GM21423 (cell line): ENCODE measurements around the gene KCNIP3.

Source experiments
- ATAC-seq: cut with Tn5 transposase; IDR thresholded peaks from one replicate; pipeline ENCODE4 v1.9.1; 2021; ENCODE audit warnings: mild to moderate bottlenecking, moderate library complexity; ENCODE audit not compliant: unreplicated experiment

The KCNIP3 gene

DNA sequence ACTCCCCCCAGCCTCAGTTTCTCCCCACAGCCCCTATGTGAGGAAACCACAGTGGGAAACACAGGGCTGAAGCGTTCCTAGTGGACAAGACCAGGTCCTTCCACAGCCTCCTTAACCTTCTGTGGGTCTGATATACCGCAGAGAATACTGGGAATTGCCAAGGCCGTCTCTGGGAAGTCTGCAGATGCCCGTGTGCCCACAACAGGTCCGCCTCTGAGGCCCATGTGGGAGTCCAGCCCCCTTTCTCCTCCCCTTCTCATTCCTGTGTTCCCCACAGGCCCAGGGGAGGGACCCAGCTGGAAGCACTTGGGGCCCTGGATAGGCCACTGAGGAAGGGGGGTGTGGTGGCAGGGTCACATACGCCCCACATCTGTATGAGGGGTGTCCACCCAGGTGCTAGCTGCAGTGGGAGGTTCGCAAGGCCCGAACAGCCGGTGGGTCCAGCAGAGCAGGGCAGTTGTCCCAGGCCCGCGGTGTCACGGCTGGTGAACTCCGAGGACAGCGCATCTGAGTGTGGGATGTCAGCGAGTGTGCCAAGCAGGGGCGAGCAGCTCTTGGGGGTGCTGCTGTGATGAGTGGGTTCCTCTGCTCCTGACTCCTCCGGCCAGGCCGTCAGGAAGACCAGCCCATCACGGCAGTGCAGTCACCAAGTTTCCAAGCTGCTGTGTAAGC lies 2.4 kb upstream of the KCNIP3 start:
- ATAC-seq: no peak

DNA sequence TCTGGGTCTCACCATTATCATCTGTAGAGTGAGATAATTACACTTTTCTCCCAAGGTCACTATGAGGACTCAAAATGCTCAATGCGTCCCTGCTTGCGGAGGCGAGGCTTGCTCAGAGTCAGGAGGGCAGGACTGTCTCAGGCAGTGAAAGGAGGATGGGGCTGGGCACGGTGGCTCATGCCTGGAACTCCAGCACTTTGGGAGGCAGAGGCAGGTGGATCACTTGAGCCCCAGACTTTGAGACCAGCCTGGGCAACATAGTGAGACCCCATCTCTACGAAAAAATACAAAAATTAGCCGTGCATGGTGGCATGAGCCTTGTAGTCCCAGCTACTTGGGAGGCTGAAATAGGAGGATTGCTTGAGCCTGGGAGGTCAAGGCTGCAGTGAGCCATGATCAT lies 1.8 kb upstream of the KCNIP3 start:
- ATAC-seq: no peak

DNA sequence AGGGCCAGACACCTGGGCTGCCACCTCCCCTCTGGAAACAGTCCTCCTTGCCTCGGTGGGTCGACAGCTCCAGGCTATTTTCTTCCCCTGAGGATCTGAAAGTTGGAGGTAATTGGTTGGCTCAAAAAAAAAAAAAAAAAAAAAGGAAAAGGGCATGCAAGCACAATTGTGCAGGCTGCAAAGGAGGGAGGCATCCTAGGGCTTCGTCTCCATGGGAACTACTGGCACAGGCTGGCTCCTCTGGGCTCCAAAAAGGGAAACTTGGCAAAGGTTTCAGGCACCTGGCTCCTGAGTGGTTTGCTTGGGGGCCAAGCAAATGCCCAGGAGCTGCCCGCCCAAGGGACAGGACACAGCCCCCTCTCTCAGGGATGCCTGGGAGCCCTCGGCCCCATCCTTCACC lies 1.1 kb upstream of the KCNIP3 start:
- ATAC-seq: no peak

DNA sequence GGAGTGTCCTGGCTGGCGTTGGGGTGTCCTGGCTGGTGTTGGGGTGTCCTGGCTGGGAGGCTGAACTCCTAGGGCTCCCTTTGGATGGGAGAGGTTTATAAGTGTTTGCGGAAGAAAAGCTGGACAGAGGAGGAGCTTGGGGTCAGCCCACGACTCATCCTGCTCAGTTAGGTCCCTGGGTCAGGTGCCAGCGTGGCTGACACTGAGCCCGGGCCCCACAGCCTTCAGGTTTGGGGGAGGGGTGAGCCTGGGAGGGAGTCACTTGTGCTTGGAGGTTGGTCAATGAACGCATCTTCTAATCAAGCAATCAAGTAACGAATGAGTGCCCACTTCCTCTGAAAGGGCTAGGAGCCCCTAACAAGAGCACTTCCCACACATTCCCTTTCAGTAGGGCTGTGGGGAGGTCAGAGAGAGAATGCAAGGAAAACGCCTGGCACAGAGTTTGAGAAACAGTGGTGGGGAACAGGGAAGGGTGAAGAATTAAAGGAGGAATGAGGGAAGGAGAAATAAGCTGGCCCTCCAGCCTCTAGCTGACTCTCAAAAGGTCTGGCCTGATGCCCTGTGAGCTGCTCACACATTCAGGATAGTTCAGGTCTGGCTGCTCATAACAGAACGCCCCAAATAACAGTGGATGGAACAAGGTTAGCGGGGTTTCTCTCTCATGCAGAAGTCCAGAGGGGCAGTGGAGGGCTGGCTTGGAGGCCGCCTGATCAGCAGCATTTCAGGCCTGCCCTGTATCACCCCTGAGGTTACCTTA lies 670 bp downstream of the KCNIP3 start:
- ATAC-seq: no peak

DNA sequence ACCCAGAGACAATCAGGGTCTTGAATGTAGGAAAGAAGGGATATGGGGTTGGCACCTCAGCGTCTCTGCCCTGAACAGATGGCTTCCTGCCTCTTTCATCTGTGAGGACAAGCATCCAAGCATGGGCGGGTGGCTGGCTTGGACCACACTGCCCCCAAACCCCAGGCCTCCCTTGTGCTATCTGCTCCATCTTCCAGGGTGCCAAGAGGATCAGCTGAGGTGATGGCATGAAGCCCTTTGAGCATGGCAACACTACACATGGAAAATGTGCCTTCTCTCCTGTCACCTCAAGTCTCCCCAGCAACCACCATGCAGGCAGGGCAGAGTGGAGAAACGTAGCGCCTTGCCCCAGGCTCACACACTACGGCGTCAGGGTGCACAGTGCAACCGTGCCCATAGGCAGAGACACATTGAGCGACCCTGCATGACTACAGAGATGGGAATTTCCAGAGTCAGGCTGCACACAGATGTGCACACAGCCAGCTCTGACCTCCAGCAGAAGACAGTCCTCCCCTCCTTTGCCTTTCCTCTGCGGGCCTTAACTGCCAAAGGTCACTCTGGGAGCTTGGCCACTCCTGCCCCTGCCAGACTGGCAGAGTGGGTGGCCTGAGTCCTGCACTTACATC lies 1.5 kb downstream of the KCNIP3 start:
- no peak for ATAC-seq

DNA sequence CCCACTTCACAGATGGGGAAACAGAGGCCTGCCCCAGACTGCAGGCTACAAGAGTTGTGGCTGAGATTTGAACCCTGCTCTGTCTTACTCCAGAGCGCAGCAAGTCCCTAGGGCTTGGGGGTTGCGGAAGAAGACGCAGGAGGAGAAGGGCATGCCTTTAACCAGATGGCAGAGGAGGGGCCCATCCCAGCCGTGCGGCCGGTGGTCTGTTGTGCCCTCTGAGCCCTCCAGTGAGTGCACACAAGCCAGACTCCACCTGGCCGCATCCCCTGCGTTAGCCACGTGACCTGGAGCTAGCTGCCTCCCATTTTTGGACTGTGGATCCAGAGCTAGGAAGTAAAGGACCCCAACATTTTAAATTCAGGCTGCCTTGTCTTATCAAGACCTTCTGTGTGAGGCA lies 2.8 kb downstream of the KCNIP3 start:
- ATAC-seq: no peak

DNA sequence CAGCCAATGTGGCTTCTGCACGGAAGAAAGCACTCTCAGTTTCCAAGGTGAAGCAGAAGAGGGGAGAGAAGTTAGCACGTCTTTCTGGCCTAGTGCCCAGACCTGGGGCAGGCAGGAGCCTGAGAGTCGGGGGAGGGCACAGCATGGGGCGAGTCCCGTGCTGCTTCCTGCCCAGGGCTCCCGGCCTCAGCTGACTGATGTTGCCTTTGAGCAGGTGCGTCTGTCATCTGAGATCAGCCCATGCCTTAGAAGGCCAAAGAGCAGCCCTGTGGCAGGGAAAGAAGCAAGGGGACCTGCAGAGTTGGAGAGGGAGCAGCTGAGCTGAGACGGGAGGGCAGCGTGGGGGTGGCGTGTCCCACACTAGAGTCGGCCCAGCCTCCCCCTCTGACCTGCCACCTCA lies 3.3 kb downstream of the KCNIP3 start:
- no peak for ATAC-seq

DNA sequence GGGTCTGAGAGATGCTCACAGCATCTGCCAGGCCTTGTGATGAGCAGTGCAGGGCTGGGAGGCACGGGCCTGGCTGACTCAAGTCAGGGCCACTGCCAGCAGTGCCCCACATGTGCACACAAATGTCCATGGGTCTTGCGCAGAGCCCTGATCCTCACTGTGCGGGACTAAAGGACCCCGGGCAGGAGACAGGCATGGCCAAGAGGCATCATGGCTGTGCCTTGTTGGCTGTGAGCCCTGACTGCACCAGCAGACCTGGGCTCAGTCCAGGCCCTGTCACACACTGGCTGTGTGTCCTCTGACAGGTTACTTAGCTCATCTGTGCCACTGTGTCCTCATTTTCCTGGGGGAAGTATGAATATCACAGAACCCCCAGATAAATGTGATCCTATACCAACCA lies 4.0 kb downstream of the KCNIP3 start:
- ATAC-seq: no peak

DNA sequence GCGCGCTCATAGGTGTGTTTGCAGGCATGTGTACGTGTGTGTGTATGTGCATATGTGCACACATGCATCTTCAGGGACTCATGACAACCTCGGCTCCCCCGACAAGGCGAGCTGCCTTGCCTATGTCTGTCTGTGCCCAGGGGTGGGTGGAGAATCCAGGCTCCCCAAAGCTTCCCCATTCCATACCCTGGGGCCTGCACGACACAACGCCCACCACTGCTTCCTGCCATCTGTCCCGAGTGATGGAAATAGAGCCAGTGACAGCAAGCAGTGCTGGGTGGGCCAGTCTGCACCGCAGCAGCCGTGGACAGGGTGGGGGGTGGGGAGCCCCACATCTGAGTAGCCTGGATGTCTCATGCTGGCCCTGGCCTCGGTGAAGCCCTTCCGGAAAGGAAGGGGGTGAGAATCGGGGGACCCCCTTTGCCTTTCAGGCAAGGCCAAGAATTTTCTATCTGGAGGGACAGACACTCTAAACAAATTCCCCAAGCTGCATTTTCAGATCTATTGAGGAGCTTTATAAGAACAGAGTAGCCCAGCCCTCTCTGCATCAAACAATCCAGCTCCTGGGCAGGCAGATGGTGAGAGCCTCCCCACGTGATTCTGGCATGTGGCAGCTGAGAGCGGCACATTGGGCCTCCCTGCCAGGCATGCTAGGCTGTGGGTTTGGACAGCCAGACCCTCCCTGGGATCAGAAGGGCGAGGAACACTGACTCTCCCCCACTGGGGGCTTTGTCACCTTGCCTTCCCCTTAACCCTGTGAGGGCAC lies 4.9 kb downstream of the KCNIP3 start:
- ATAC-seq: no peak

DNA sequence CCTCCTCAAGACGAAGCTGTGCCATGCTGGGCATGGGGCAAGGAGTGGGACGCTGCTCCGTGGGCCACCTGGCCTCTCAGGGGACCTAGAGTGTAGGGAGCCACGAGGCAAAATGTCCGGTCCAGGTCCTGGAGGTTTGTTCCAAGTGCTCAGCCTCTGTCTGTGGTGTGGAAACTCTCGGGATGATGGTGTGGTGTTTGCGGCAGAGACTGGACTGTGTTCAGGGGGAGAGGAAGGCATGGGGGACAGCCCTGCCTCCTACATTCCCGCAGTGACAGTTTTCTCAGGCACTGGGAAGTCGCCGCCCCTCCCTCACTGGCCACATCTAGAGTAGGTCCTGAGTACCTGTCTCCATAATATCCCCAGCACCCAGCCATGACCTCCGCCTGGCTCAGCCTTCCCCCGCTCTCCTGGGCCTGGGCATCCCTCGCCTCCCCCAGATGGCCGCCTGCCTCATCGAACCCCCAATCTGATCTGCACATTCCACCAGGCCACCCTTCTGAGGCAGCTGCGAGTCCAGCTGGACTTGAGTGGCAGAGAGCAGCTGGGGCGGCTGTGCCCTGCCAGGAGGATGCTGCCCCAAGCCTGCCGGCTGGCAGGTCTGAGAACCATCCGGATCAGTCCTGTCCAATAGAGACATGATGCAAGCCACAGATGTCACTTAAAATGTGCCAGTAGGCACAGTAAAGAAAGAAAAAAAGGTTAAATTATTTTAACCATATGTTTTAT lies 6.2 kb downstream of the KCNIP3 start:
- no peak for ATAC-seq

DNA sequence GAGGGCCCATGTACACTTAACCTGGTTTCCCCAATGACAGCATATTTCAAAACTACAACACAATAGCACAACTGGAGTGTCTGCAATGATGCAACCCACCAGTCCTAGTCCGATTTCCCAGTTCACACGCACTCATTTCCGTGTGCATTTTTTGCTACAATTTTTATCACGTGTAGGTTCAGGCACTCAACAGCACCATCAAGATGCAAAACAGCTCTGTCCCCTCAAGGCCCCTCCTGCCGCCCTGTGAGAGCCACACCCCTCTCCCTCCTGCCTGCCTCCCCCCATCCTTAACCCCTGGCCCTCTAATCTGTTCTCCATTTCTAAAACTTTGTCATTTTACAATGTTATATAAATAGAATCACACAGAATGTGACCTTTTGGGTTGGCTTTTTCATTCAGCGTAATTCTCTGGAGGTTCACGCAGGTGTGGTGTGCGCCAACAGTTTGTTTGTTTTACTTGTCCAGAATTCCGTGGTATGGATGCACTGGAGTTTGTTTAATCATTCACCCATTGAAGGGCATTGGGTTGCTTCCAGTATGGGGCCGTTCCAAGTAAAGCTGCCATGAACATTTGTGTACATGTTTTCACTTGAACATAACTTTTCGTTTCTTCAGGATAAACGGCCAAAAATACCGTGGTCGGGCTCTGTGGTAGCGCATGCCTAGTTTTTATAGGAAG lies 8.4 kb downstream of the KCNIP3 start:
- no peak for ATAC-seq

DNA sequence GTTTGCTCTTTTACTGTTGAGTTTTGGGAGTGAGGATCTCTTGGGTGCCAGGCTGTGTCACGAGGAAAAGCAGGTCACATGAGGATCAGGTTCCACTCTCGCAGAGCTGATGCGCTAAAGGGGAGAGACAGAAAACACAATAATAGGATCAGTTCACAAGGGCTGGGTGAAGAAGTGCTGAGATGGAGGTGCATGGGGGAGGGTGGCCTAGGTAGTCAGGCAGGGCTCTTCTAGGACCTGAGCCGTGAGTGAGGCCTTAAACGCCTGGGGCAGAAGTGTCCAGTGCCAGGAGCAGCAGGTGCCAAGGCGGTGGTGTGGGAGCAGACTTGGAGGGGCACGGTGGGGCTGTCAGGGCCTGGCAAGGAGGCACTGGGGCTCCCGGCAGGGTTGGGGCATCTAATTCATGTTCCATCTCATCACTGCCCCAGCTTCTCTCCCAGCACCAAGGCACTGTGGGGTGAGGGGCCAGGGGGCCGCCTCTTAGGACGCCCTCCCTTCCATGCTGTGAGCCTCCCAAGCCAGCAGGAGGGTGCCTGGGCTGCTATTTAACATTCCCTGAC lies 9.3 kb downstream of the KCNIP3 start:
- ATAC-seq: no peak

DNA sequence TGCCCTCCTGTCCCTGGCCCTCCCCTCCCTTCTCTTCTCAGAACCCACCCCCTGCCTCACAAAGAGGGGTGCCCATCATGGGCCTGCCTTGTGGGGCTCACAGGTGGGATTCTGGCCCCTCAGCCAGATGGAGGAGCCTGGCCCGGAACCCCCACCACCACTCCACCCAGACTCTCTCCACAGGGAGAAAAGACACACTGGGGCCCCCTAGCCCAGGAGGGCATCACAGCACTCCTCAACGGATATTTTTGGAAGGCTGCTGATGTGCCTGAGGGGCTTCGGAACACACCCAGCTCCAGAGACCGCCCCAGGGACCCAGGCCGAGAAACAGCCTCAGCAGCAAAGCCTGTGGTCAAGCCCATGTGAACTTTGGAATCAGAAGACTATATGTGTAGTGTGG lies 9.9 kb downstream of the KCNIP3 start:
- ATAC-seq: no peak

DNA sequence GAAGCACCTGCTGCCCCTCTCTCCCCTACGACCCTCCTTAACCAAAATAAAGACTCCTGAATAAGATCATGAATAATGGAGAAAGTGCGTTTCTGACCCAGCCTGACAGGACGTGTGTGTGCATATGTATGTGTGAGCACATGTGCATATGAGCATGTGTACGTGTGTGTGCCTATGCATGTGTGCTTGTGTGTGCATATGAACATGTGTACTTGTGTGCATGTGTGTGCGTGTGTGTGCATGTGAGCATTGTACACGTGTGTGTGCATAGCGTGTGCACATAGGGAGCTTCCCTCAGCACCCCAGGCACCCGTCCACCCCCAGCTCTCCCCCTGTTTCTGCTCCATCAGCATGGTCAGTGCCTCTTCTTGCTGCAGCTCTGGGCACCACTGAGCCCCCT lies 10.7 kb downstream of the KCNIP3 start:
- ATAC-seq: no peak

DNA sequence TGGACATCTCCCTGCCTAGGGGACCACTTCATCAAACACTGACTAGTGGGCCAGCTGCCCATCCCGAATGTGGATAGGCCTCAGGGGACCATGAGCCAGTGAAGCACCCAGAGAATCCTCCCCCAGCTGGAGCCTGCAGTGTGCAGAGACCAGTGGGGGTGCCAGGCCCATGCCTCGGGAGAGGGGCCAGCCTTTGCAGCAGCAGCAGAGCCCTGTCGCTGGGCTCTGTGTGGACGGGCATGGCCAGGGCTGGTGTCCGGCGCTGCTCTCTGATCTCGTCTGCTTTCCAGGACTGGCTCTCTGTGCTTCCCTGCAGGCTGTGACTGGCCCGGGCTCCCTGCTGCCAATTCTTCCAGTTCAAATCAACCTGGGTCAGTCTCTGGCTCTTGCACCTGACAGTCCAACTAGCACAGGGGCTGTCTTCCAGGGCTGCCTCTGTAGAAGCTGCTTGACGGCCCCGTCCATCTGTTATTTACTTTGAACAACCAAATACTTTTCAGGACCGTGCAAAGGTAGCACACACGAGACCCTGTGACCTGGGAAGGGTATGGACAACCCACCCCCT lies 11.4 kb downstream of the KCNIP3 start:
- no peak for ATAC-seq

DNA sequence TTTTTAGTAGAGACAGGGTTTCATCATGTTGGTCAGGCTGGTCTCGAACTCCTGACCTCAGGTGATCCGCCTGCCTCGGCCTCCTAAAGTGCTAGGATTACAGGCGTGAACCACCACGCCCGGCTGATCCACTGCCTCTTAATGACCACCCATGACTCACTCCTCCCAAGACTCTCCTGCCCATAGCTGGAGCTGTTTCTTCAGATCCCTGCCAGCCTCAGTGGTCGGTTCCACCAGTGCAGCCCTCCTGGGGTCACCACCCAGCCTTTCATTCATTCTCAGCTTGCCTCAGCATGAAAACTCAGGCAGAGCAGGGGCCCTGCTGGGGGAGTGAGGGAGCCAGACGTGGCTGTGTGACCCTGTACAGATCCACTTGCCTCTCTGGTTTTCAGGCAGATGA lies 12.5 kb downstream of the KCNIP3 start:
- no peak for ATAC-seq

DNA sequence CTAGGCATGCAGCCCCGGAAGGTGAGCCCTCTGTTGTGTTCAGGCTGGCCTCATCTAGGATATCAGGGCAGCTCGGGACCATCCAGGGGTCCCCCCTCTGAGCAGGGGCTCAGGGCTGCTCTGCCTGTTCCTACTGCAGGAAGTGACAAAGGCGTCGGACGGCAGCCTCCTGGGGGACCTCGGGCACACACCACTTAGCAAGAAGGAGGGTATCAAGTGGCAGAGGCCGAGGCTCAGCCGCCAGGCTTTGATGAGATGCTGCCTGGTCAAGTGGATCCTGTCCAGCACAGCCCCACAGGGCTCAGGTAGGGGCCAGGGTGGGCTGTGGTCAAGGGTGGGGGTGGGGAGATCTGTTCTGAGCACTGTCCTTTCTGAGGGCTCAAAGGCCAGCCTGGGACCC lies 13.1 kb downstream of the KCNIP3 start:
- no peak for ATAC-seq

DNA sequence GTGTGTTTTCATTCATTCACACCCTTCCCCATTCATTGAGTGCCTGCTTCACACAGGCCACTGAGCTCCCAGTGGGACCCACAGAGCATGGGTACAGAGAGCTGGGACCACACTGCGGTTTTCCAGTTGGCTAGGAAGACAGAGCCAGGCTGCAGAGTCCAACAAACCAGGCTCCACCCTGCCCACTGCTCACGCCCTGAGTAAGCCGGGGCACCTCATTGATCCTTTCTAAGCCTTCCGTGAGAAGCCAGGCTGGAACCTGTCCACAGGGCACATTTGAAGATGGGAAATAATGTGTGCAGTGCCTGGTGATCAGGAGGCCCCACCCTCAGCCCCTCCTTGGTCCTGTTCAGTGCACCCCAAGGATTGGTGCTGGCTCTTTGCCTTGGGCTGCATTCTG lies 13.5 kb downstream of the KCNIP3 start:
- no peak for ATAC-seq

DNA sequence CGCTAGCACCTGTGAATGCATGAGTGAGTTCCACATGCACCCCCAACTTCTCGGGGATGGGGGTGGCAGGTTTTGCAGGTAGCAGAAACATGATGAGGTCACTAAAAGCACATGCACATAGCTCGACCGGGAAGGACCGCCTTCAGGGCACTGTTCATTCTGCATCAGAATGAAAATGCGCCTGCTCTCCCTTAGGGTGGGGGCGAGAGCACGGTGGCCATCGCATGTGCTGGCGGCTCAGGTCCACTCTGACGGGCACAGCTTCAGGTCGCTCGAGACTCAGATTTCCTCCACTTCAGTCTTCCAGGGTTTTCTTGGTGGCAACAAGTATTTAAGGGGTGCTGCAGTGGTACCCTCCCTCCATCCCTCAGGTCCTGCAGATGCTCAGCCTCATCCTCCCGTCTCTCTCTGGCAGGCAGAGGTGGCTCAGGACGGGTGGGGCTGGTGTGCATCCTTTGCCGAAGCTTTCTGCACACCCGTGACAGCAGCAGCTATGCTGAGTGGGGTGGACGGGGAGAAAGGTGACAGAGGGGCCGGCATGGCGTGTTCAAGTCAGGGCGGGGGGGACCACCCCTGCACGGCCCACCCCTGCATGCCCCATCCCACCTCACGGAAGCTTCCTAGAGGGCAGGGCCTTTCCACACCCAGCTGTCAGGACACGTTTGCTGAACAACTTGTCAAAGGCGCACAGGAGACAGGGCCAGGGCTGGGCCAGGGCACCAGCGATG lies 14.8 kb downstream of the KCNIP3 start:
- ATAC-seq: no peak
